Occipital lobe (tissue), 2 donors: Measurements from ENCODE around the gene CEP131. TPM values are rescaled to one million over a fixed set of nuclear protein-coding genes. Genes with fewer than 3 reads are reported as not detected.

Experiments used
- DNase-seq: peaks from one replicate; lab custom pipeline; 2025; lab: John Stamatoyannopoulos, UW
- total RNA-seq: library from RNA; depleted of rRNA; stranded (reverse); fragments of >200 nt; gene quantifications from one replicate; pipeline ENCODE4 v1.2.3, GENCODE V29; 2014

Gene CEP131
- 10.5 TPM for total RNA-seq

DNA sequence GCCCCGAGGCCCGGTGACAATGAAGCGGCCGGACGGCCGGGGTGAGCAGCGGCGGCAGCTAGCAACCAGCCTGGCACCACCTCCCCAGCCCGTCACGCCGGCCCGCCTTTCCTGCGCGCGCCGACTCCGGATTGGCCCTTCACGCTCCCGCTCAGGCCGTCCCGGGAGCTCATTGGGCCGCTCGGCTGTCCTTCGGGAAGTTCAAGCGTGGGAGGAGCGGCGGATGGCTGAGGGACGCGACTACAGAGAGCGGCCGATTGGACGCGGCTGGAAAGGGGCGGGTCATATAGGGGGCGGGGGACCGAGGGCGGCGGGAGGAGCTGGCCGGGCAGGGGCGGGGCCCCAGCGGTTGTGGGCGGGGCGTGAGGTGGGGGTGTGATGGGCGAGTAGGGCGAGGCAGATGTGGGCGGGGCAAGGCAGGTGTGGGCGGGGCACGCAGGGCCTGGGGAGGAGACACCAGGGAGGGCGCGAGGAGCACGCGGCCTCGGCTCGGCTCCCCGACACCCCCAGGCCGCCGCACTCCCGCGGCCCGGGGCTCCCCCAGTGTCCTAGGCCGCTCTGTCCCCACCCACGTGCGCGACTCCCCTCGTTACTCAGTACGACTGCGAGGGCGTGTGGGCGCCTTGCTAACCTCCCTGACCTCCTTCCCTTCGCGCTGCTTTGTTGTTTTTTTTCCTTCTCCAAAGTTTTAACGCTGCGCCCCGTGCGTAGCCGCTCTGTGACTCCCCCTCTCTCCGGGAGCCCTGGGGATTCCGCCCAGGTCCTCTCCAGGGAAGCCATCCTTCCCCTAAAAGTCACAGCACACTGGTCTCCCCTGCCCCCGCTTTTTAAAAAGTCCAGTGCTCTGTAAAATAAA, at the start of gene CEP131:
TSS of gene CEP131 (minus strand) at position 60 of the 856 bp plus-strand sequence. CDS start 2,909 bp downstream, outside the sequence.
- DNase-seq, result peak; percentile 99

DNA sequence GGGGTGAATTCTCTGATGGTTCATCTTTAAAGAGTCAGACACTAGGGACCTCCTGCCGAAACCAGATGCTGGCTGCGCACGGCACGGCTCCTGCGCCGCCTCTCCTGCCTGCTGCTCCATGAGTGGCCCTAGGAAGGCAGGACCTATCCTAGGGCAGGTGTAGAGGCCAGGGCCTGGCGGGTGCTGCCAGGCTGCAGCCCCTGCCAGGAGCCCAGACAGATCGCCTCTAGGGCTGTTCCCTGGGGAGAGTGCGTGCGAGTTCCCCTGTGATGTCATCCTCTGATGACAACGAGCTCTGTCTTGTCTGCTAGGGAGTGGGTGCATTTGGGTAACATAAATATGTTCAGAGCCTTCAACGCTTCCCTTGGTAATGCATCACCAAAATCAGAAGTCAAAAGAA, 48.5 kb upstream of the CEP131 start:
- DNase-seq, result no peak

DNA sequence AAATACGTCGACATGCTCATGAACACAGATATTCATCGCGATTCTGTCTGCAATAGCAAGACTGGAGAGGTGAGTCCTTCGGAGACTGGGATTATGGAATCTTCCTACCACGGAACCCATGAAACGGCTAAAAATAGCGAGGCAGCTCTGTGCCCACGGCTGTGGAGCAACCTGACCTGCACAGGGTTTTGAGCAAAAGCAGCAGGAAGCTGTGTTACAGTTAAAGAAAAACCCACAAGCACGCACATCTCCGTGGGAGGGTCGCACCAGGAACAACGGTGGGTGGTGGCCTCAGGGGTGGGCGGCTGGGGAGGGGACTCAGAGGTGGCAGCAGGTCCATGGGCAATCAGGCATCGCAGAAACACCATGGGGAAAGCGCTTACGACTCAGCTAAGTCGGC, 47.5 kb upstream of the CEP131 start:
- no peak for DNase-seq

GRCh38 chr17:81267390-81268067, 44.8 kb upstream of the CEP131 start:
- no peak for DNase-seq

DNA sequence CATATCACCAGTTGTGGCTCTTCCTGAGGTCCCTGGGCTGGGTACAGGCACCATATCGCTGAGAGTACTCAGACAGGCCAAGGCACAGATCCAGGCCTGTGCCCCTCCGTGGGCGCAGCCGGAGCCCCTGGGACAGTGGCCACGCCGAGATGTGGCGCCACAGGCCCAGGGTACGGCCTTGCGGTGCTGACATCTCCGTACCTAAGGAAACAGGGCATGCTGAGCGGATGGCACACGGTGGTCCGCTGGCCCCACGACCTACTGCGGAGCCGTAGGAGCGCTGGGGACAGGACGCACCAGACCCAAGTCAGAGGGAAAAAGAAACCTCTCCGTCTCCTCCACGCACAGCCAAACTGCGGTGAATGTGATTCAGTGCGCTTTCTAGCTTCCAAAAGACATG, 42.8 kb upstream of the CEP131 start:
- DNase-seq, result no peak

GRCh38 chr17:81264640-81265039, 41.9 kb upstream of the CEP131 start:
- no peak for DNase-seq

- no peak for DNase-seq
Observed at GRCh38 chr17:81263371-81264181, 40.8 kb upstream of the CEP131 start.

DNA sequence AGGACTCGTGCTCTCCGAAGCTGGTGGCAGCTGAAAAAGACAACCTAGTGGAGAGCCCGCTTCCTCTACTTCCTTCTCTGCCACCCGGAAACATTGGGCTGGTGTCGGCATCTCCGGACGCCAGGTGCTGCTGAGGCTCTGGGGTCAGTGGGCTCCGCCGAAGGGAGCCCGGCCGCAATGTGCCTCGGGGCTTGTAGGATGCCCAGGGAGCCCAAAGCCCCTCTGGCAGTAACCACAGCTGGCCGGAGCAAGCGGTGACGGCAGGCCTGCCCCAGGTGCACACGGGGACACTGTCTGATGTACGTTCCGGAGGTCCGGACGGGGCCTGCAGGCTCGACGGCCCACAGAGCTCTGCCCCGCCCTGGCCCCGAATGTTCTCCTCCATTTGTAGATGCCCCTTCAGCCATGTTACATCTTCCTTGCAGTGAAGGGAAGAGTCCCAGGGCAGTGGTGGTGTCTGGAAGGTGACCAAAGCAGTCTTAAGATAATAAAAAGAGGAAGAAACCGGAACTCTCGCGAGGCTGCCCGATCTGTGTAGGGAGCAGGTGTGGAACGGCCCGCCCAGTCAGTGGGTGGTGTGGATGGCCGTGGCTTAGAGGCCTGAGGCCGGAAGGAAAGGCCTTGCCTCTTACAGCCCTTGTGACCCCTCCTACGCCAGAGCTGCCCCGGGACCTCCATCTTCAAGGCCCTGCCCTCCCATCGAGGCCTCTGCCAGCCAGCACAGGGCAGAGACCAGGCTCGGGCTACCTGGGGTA, 39.0 kb upstream of the CEP131 start:
- DNase-seq, result no peak

DNA sequence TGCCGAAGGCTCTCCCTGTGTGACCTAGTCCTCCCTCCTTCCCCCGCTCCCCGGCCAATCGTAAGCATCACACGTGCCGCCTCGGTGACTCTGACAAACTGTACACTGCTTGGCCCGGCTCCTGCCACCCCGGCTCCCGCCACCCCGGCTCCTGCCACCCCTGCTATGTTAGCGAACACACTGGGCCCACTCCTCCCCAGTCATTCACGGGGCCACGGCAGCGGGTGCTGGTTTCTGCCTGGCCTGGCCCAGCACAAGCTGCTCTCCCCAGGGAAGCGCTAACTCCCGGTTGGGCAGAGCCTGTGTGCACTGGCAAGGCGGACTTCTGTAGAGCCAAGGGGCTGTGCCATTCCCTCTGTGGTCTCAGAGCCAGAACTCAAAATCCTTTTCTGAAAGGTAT, 38.3 kb upstream of the CEP131 start:
- DNase-seq, result no peak

DNA sequence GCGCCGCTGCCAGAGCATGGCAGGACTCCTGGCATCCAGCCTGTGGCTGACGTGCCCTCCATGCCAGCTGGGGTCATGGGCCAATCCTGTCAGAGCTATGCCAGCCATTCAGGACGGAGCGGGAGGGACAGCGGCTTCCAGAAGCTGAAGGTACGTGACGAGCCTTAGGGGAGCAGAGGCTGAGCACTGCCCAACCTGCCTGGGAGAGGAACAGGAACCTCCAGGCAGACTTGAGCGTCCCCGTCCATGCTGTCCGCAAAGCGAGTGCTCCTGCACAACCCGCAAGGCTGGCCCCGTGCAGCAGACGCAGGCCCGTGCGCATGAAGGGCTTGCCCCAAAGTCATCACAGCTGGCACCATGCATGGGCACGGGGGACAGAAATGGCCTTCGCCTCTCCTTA, 37.9 kb upstream of the CEP131 start:
- DNase-seq, result no peak

GRCh38 chr17:81260171-81260570, 37.4 kb upstream of the CEP131 start:
- no peak for DNase-seq

GRCh38 chr17:81259058-81259605, 36.4 kb upstream of the CEP131 start:
- no peak for DNase-seq

DNA sequence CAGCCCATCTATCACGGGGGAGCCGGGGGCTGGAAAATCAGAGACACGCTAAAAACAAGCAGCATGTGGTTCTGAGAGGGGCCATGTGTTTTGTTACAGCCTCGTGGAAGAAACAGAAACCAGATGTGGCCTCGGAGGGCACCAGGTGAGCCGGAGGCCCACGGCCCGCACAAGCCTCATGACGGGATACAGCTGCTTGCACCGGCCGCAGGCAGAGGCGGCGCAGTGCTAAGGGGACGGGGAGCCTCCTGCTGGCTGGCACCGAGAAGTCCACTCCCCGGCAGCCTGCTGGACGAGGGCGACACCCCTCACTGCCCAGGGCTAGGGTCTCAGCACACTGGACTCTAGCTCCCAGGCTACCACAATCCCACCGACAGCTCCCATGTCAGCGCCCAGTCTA, 35.5 kb upstream of the CEP131 start:
- no peak for DNase-seq

DNA sequence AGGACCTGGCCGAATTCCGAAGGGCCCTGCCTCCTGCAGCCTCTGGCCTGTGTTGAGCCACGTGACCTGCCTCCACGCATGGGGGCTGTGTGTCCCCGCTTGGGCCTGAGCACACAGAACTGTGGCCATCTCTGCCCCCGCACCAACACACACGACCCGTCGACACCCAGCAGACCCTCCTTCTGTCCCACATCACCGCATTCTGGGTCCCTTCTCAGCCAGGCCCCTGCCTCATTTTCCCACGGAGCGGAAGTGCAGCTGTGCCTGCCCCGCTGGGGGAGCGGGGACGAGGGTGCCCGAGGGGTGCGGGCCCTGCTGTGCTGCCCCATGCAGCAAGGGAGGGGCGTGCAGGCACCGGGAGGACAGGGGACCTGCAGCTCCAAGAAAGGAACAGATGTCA, 34.8 kb upstream of the CEP131 start:
- no peak for DNase-seq

DNA sequence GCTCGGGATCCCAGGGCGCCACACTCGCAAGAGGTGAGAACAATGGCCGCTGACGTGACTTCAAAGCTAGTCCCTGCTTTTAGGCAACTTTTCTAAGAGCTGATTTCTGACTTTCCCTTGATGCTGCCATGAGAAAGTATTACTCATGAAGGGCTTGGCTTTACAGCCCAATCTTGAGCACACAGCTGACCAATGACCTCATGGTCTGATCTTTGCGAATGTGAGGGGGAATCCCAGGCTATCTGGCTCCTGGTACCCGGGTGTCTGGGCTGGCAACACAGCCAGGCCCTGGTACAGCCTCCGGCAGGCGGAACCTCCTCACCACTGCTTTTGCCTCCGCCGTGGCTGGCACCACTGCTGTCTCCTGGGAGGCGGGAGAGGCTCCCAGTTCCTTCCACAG, 33.9 kb upstream of the CEP131 start:
- DNase-seq, result no peak

DNA sequence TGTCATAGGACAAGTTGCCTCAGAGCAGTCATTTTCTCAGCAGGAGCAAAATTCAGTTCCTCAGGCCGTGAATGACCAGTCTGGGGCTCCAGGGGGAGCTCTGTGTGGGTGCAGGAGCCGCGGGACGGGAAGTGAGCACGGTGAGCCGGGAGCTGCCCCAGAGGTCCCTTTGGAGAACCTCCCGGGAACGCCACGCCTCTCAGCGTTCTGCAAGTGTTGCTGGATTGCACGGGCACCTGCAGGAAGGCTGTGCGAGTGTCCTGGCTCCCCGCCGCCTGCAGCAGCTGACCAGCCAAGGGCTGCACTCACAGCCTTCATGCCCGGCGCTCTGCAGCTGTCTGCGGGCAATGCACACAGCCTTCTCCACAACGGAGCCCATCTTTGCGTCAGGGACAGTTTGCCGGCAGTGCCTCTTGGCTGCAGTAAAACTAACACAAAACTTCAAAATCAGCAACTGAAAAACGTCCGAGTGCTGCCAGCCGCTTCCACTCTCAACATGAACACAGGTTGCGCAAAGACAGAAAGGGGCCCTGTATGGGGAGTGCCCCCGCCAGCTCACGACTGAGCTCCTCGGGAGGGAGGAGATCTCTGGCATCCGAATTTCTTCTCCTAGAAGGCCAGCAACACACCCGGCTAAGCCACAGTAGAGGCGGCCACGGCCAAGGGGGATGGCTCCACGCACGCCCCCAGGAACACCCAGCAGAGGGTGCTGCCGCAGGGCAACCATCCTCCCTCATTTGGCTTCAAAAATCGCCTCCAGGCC, 32.4 kb upstream of the CEP131 start:
- DNase-seq, result peak; percentile 25

GRCh38 chr17:81253358-81254131, 30.8 kb upstream of the CEP131 start:
- DNase-seq, result peak; percentile 13

DNA sequence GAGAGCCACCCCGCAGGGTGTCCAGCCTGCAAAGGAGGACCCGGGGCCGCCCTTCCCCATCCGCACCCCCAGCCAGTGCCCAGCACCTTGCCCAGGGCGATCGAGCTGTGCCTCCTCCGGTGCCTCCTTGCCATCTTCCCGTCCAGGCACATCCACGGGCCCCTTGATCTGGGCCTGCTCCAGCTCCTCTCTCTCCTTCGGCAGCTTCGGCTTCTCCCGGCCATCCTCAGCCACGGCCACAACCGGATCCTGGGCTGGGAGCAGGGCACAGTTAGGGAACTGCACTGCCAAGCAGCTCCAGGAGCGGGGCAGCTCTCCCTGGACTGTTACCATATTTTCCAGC, 30.2 kb upstream of the CEP131 start:
- DNase-seq, result no peak

- DNase-seq, result no peak
Observed at GRCh38 chr17:81252326-81252986, 29.7 kb upstream of the CEP131 start.
